ENCODE measurements around the gene FADS2. TPM values are rescaled to one million over a fixed set of nuclear protein-coding genes. Genes with fewer than 3 reads are reported as not detected.

FADS2 gene
- total RNA-seq, 4 donors from 2014 or later, result 15.4 to 540 (median 173) TPM

DNA sequence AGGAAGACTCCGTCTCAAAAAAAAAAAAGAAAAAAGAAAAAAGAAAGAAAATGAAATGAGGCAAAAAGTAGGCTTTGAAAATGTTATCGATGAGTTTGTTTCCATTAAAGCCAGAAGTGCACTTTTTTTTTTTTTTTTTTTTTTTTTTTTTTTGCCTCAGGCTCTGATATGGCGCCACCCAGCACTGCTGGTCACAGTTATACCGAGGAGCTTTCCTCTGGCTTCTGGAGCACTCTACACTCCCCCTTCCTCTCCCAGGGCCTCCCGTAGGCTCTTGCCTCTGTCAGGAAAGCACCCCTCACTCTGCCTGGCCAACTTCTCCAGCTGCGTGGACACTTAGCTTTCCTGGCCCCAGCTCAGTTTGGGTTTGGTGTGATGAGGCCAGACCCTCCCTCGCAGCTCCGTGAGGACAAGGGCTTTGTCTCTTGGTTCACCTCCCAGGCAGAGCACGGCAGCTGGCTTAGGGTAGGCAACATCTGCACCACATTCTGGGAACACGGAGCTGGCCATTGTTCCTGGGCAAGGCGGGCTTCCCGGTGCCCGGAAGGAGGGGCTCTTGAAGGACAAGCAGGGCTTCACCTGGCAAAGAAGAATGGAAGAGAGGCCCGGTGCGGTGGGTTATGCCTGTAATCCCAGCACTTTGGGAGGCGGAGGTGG is 16.9 kb downstream of the FADS2 start:
- no peak for DNase-seq (ENCODE audit: low spot score in 2 of 2)
- no peak for TF ChIP-seq POLR2A (IDR thresholded peaks at IDR 0.05)
- TF ChIP-seq, protein P1, sequence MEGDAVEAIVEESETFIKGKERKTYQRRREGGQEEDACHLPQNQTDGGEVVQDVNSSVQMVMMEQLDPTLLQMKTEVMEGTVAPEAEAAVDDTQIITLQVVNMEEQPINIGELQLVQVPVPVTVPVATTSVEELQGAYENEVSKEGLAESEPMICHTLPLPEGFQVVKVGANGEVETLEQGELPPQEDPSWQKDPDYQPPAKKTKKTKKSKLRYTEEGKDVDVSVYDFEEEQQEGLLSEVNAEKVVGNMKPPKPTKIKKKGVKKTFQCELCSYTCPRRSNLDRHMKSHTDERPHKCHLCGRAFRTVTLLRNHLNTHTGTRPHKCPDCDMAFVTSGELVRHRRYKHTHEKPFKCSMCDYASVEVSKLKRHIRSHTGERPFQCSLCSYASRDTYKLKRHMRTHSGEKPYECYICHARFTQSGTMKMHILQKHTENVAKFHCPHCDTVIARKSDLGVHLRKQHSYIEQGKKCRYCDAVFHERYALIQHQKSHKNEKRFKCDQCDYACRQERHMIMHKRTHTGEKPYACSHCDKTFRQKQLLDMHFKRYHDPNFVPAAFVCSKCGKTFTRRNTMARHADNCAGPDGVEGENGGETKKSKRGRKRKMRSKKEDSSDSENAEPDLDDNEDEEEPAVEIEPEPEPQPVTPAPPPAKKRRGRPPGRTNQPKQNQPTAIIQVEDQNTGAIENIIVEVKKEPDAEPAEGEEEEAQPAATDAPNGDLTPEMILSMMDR (IDR thresholded peaks at IDR 0.05), result no peak
- no peak overlapping the region for H3K4me3 ChIP-seq (ENCODE audit: low read depth, poor library complexity, severe bottlenecking)
- intact Hi-C loops (cut with DNase I; ENCODE audit: low total_unique reads), result no loop called here
- WGBS, 2 donors, result 78 to 83% methylated on average over 15 to 16 of the region's 16 CpGs

DNA sequence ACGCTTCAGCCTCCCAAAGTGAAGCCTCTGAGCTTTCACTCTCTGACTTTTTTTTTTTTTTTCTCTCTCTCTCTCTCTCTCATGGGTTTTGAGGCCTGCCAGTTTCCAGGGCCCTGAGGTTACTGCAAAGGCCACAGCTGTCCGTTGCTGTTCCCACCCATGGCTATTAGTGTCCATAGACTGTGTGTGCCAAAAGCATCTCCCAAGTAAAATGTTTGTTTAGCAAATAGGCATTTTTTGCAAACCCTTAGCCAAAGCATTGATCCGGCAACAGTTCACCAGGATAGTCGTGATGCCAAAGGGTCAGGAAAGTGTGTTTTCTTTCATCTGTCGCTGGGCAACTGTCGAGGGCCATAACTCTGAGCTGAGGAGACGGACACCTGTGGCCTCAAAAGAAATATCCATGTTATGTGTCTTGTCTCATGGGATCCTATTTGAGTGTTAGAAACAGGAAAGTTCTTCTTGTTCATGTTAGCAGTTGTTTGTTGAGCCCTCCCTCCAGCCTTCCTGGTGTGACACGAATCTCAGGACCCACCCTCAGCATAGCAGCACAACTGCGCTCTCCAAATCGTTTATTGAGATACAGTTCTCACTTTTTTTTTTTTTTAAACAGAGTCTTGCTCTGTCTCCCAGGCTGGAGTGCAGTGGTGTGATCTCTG is 18.4 kb downstream of the FADS2 start:
- intact Hi-C loops (cut with DNase I; ENCODE audit: low total_unique reads), result no loop called here
- DNase-seq (ENCODE audit: low spot score in 2 of 2), result no peak
- WGBS, 2 donors, result 80 to 86% methylated on average over 10 of the region's 10 CpGs
- TF ChIP-seq, protein P1 (IDR thresholded peaks at IDR 0.05), result no peak
- TF ChIP-seq POLR2A (IDR thresholded peaks at IDR 0.05), result no peak
- H3K4me3 ChIP-seq (ENCODE audit: low read depth, poor library complexity, severe bottlenecking), result no peak overlapping the region

DNA sequence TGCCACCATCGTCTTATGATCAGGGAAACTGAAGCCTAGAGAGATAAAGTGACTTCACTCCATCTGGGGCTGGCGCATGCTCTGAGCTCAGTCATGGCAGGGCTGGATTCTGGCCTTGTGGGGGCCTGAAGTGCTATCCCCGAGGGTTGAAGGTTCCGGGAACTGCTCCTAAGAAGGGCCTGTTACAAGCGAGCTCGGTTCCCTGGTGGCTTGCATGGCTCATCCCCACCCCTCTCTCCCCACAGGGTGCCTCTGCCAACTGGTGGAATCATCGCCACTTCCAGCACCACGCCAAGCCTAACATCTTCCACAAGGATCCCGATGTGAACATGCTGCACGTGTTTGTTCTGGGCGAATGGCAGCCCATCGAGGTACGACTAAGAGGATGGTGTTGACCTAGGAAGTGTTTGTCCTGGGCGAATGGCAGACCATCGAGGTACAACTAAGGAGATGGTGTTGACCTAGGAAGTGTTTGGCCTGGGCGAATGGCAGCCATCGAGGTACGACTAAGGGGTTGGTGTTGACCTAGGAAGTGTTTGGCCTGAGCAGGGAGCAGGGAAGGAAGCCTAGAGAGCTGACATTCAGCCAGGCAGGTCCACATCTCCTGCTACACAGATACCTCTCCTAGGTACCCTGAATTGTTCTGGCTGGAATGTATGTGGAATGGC is 19.9 kb downstream of the FADS2 start:
- intact Hi-C loops (cut with DNase I; ENCODE audit: low total_unique reads), result no loop called here
- TF ChIP-seq, protein P1 (IDR thresholded peaks at IDR 0.05), result no peak
- no peak for TF ChIP-seq POLR2A (IDR thresholded peaks at IDR 0.05)
- no peak overlapping the region for H3K4me3 ChIP-seq (ENCODE audit: low read depth, poor library complexity, severe bottlenecking)
- no peak for DNase-seq (ENCODE audit: low spot score in 2 of 2)
- WGBS, 2 donors, result 90 to 93% methylated on average over 17 to 18 of the region's 18 CpGs

DNA sequence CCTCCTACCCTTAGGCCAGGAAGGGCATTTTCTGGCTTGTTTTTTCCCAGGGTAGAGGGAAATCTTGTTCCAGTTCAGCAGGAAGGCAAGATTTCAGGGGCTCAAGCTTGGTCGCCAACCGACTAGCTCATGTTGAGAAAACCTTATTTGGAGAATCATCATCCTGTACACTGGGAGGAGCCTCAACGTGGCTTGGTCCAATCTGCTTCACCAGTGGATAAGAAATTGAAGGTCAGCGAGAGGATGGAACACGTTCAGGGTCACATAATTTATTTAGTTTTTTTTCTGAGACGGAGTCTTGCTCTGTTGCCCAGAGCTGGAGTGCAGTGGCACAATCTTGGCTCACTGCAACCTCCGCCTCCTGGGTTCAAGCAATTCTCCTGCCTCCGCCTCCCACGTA is 20.5 kb downstream of the FADS2 start:
- intact Hi-C loops (cut with DNase I; ENCODE audit: low total_unique reads), result no loop called here
- no peak for DNase-seq (ENCODE audit: low spot score in 2 of 2)
- H3K4me3 ChIP-seq (ENCODE audit: low read depth, poor library complexity, severe bottlenecking), result no peak overlapping the region
- TF ChIP-seq POLR2A (IDR thresholded peaks at IDR 0.05), result no peak
- TF ChIP-seq, protein P1 (IDR thresholded peaks at IDR 0.05), result no peak
- WGBS, 2 donors, result 91 to 95% methylated on average over 9 of the region's 9 CpGs

DNA sequence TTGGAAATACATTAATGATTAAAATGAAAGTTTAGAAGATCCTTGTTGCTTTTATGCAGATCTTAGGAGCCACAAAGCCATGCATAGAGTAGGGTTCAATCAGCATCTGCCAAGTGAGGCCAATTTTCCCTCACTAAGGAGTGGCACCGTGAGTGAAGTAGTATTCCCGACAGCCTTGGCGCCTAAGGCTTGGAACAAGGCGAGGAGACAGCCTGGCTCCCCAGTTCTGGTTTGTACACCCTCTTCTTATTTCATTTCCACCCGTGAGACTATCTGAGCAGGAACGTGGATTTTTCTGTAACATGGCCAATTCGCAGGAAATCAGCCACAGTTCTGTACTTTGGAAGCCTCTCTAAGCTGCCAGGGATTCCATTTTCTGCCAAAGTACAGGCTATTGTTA is 22.6 kb downstream of the FADS2 start:
- H3K4me3 ChIP-seq (ENCODE audit: low read depth, poor library complexity, severe bottlenecking), result no peak overlapping the region
- intact Hi-C loops (cut with DNase I; ENCODE audit: low total_unique reads), result no loop called here
- TF ChIP-seq, protein P1 (IDR thresholded peaks at IDR 0.05), result no peak
- no peak for TF ChIP-seq POLR2A (IDR thresholded peaks at IDR 0.05)
- no peak for DNase-seq (ENCODE audit: low spot score in 2 of 2)
- 43 to 55% methylated on average over 7 of the region's 7 CpGs for WGBS, 2 donors
